HG02642 (cell line): ENCODE results near the gene EDC3.
"Not testable (repeated sequence)": the region's sequence is repeated elsewhere in the genome, so short reads cannot be mapped to it uniquely, and the experiment has no call there.

Source experiments
- ATAC-seq: cut with Tn5 transposase; IDR thresholded peaks from one replicate; pipeline ENCODE4 v1.9.1; 2021; ENCODE audit warnings: mild to moderate bottlenecking; ENCODE audit not compliant: unreplicated experiment, poor library complexity

The EDC3 gene

DNA sequence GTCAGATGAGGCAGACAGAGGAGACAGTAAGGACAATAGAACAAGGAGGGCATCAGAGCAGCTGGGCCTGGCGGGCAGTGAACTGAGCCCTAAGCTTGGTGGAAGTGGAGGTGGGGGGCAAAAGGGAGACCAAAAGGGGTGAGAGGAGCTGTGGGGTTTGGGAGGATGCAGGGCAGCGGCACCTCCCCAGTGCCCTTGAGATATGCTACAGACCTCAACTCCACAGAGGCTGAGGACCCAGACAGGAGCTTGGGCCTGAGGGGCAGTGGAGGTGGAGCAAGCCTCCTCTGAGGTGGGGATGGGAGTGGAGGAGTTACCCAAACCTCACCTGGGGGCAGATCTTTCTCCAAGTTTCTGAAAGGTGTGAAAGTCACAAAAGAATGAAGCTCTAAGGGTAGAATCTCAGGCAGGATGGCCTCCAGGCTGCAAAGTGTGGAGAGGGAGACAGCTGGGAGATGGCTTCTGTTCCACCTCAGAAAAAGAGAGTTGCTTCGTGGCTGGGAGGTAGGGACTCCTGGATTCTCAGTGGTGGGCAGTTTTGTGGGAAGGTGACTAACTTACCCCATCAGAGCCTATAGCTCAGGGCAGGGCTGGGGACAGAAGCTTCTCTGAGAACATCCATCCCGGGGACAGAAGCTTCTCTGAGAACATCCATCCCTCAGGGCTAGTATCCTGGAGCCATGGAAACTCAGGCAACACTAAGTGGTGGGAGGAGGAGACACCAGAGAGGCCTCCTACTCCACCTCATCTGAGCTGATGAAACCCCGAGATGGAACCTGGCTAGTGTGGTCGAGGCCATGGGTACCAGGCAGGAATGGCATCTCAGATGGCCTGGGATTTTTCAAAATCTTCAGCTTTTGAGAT is 82.5 kb downstream of the EDC3 start:
- ATAC-seq = no peak

GRCh38 chr15:74612677-74613076 is 83.1 kb downstream of the EDC3 start:
- no peak for ATAC-seq

- no peak for ATAC-seq
Measured at GRCh38 chr15:74611834-74612233, 84.0 kb downstream of the EDC3 start.

GRCh38 chr15:74611341-74611740 is 84.5 kb downstream of the EDC3 start:
- no peak for ATAC-seq

GRCh38 chr15:74610302-74610951 is 85.4 kb downstream of the EDC3 start:
- no peak for ATAC-seq

DNA sequence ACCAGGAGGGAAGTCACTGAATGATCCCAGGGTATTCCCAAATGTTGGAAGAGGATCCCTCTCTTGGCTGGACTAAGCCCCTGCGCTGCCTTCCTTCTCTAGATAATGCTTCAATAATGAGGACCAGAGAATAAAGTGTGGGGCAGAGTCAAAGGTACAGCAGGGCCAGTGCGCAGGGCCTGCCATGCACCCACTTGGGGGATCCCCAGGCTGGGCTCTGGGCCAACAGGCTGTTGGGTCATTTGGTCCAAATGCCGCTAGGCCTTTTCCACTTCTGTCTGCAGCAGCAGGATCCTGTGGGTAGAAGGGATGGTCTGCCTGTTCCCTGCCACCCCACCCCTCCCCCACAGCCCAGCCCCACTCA is 85.9 kb downstream of the EDC3 start:
- no peak for ATAC-seq

GRCh38 chr15:74608786-74609185 is 87.0 kb downstream of the EDC3 start:
- no peak for ATAC-seq

- ATAC-seq = no peak
Measured at GRCh38 chr15:74605795-74606150, 90.1 kb downstream of the EDC3 start.

GRCh38 chr15:74604983-74605794 is 90.6 kb downstream of the EDC3 start:
- ATAC-seq = no peak

DNA sequence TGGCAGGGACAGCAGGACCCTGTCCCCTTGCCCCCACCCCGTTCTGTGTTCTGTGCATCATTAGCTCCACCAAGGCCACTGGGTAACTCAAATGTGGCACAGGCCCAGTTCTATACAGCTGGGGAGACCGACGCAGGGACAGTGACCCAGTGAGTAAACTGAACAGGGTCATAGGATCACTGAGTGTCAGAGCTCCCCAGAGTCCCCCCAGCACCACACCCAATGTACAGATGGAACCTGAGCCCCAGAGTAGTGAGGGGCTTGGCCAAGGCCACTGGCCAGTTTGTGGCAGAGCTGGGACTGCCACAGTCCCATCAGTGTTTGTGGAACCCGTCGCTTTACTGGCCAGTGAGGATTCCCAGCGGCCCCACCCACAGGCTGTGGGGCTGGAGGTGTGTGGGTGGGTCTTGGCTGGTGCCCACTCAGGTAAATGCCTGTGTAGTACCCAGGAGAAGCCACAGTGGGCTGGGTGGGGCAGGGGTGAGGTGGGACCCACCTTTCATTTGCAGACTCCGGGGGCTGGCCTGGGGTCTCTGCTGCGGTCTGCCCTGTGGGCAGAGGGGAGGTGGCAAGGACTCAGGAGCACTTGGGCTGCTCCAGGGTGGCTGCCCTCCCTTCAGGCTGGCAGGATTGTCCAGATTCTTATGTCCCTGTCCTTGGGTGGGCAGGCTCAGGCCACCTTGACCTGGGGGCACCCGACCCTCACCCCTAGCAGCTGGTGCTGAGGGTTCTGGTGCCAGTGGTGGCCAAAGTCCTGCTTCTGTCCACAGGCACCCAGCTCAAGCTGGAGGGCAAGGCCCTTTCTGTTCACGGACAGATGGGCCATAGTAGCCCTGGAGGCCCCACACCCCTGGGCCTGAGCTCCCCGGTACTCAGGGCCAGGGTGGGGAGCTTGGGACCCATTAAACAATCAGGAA is 91.8 kb downstream of the EDC3 start:
- no peak for ATAC-seq

DNA sequence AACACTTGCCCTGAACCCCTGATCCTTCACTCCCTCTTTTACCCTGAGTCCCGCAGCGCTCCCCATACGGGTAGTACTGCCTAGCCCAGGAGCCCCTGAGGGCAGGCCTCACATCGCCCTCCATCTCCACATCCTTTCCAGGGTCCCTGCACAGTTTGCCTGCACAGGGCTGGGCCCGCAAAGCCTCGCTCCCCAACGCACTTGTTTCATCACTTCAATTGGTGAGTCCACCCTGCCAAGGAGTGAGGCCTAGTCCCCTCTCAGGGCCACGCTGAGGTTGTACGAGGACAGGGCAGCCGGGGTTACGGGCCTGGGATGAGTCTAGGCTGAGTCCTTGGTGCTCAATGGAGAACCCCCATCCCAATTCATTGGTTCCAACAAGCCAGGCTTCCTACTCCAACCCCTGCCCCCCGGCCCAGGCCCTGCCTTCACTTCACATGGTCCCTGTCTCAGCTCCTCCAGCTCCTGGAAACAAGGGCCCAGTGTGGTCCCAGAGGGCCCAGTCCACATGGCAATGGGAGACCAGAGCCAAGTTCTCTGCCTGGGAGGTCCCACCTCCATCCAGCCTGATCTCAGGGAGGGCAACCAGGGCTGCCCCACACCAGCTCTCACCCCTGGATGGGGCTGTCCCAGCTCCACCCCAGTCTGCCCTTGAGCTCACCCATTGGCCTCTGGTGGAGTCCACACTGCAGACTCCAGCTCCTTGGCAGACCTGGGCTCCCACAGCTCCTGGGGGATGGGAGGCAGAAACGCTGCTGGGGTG is 92.6 kb downstream of the EDC3 start:
- no peak for ATAC-seq

GRCh38 chr15:74599156-74599555 is 96.7 kb downstream of the EDC3 start:
- no peak for ATAC-seq

GRCh38 chr15:74598126-74598842 is 97.5 kb downstream of the EDC3 start:
- ATAC-seq = peak; percentile 91

DNA sequence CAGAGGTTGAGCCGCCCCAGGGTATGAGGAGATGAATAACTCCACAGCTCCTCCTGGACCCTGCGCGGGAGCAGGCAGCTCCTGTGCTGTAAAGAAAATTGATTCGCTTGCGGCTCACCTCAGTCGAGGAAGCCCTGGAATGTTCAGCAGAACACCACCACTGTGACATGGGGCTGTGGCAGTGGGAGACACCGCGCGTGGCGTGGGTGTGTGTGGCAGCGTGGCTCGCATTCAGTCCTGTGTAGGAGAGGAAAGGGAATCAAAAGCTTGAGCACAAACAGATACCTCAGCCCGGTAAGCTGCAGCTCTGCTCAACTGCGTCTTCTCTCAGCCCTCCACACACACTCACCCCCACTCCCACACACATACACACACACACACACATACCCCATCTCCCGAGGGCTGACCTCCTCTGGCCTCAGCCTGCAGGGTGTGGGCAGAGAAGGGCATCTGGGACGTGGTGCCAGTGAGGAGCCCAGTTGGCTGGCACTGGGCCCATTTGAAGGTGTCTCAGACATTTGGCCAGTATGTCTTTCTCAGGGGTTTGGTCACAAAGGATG is 98.6 kb downstream of the EDC3 start:
- ATAC-seq = not testable (repeated sequence)

DNA sequence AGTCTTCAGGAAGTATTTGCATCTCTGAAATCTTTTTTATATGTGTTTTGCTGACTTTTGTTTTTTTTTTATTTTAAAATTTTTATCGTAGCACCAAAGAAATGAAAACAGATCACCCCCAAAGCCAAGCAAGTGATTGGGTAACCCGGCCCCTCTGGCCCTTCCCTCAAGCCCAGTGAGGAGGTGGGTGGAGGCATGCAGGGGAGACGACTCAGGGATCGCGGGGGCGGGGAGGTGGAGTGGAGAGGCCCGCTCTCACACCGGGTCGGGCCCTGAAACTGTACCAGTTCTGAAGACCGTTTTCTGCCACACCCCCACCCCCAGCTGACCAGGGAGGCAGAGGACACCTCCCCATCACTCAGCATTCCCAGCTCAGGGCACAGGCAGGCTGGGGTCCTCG is 99.1 kb downstream of the EDC3 start:
- ATAC-seq = not testable (repeated sequence)

GRCh38 chr15:74595271-74595670 is 100.6 kb downstream of the EDC3 start:
- ATAC-seq = no peak

DNA sequence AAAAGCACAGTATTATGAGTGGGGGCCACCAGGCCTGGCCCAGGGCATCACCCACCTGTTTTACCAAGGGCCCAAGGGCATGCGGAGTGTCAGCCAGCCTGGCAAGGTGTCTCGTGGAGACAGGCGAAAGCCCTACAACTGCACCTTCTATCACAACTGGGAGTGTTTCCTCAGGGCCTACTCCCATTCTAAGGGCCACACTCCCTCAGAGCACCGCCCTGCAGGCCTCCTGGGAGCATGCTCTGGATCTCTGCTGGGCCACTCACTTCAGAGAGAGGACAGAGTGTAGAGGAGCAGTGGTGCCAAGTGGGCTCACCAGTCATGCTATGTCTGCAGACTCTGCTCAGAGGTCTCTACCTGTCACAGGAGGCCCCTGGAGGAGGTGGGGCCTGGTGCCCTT is 101.4 kb downstream of the EDC3 start:
- no peak for ATAC-seq

DNA sequence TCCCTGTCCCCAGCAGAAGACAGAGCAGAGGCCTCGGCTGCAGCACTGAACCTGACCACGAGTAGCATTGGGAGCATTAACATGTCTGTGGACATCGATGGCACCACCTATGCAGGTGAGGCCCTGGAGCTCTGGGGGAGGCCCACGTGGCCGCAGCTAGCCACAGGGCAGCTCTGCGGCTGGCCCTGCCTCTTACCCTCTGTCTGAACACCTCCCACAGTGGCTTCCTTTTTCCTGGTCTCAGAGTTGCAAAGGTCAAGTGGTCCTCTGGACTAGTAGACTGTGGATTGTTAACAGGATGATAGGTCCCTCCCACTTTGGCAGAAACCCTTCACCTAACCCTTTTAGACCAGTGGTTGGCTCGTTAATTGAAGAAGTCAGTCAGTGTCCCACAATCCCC is 102.7 kb downstream of the EDC3 start:
- no peak for ATAC-seq
